ENCODE measurements around the gene ITPKB.
A peak's percentile ranks its signal among the peaks of the same experiment; 100 is the strongest.
"Not testable (repeated sequence)": the region's sequence is repeated elsewhere in the genome, so short reads cannot be mapped to it uniquely, and the experiment has no call there.

ITPKB gene

GRCh38 chr1:226754793-226755533, 15.9 kb upstream of the ITPKB start:
- no peak for DNase-seq

- DNase-seq = no peak
Measured at GRCh38 chr1:226754097-226754496, 15.0 kb upstream of the ITPKB start.

GRCh38 chr1:226751703-226752102, 12.6 kb upstream of the ITPKB start:
- DNase-seq = no peak

- no peak for DNase-seq
Measured at GRCh38 chr1:226751214-226751613, 12.1 kb upstream of the ITPKB start.

- DNase-seq = no peak
Measured at GRCh38 chr1:226749467-226749866, 10.4 kb upstream of the ITPKB start.

- DNase-seq = no peak
Measured at GRCh38 chr1:226748306-226748705, 9.2 kb upstream of the ITPKB start.

GRCh38 chr1:226747519-226748263, 8.6 kb upstream of the ITPKB start:
- DNase-seq = not testable (repeated sequence)

GRCh38 chr1:226743259-226743658, 4.2 kb upstream of the ITPKB start:
- no peak for DNase-seq

- no peak for DNase-seq
Measured at GRCh38 chr1:226741009-226741408, 1.9 kb upstream of the ITPKB start.

- DNase-seq = no peak
Measured at GRCh38 chr1:226739696-226740065, 599 bp upstream of the ITPKB start.

- peak; percentile 24 for DNase-seq
Measured at GRCh38 chr1:226738421-226738994, 574 bp downstream of the ITPKB start.

- DNase-seq = peak; percentile 33
Measured at GRCh38 chr1:226737819-226738420, 1.2 kb downstream of the ITPKB start.

GRCh38 chr1:226736908-226737818, 1.9 kb downstream of the ITPKB start:
- DNase-seq = no peak

- DNase-seq = no peak
Measured at GRCh38 chr1:226736001-226736907, 2.8 kb downstream of the ITPKB start.

- DNase-seq = no peak
Measured at GRCh38 chr1:226735576-226735975, 3.5 kb downstream of the ITPKB start.

GRCh38 chr1:226734611-226735153, 4.4 kb downstream of the ITPKB start:
- no peak for DNase-seq

- no peak for DNase-seq
Measured at GRCh38 chr1:226733876-226734275, 5.2 kb downstream of the ITPKB start.

GRCh38 chr1:226733304-226733703, 5.8 kb downstream of the ITPKB start:
- DNase-seq = no peak

- no peak for DNase-seq
Measured at GRCh38 chr1:226732856-226733291, 6.2 kb downstream of the ITPKB start.

GRCh38 chr1:226731257-226731893, 7.7 kb downstream of the ITPKB start:
- no peak for DNase-seq

- no peak for DNase-seq
Measured at GRCh38 chr1:226730836-226731235, 8.2 kb downstream of the ITPKB start.

Data from NCI-H2171 (cell line).